HG03571 (cell line): Measurements from ENCODE around the gene DST.
"Not testable (repeated sequence)": the region's sequence is repeated elsewhere in the genome, so short reads cannot be mapped to it uniquely, and the experiment has no call there.

Experiments used
- ATAC-seq: cut with Tn5 transposase; IDR thresholded peaks from one replicate; pipeline ENCODE4 v1.9.1; 2021; ENCODE audit not compliant: unreplicated experiment

The DST gene

DNA sequence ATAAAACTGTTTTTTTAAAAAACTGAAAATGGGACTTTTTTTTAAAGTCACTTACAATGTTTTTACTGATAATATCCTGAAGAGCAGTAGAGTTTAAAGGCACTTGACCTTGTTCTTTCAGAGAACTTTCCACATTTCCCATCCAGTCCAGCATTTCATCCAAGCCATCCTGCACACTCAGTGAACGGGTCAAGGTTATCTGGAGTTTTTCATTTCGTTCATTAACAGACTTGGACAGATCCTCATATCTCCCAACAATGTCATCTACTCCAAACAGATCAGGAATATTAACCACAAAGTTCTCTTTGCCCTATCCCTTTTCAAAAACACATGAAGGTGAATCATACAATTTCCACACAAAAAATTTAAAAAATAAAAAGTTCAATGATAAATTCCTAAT lies 69.1 kb downstream of the DST start:
- no peak for ATAC-seq

DNA sequence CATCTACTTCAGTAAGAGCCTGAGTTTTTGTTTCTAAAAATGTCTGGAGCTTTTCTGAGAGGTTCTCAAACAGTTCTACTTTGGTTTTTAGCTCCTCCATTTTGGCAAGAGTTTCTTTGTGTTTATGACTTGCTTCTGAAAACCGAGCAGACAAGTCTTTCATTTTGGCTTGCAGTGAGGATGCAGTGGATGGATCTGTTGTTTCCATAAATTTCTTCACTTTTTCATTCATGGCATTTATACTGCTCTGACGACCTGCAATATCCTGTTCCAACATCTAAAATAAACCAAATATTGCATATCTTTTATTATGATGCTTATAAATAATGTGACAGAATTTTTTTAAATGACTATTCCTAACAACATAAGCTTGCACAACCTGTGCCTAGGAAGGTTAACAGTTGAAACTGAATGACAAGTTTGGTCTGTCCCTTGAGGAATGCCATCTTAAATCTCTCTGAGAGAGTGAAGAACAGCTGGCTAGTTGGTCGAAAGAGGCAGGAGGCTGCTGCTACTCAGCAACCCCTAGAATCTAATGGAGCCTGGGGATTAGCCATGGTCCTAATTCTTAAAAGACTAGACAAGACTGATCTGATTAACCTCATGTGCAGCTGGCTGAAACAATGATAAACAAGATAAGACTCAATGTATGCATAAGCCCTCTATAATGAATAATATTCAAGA lies 69.8 kb downstream of the DST start:
- ATAC-seq: no peak

DNA sequence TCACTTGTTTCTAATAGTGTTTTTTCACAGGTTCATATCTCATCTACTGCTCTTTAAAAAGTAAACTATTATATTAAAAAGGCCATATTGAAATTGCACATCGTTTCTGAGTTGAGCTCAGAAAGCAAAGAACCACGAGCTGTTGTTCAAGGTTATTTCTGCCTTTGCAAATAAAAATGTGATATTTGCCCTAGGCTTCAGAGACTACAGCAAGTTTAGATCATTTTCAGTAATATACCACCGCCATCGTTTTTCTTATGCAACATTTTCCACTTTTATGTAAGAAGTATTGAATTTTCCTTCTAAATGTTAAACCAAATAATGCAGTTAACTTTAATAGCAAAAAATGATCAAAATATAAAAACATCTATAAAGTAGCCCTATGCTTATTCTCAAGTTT lies 71.1 kb downstream of the DST start:
- ATAC-seq: no peak

DNA sequence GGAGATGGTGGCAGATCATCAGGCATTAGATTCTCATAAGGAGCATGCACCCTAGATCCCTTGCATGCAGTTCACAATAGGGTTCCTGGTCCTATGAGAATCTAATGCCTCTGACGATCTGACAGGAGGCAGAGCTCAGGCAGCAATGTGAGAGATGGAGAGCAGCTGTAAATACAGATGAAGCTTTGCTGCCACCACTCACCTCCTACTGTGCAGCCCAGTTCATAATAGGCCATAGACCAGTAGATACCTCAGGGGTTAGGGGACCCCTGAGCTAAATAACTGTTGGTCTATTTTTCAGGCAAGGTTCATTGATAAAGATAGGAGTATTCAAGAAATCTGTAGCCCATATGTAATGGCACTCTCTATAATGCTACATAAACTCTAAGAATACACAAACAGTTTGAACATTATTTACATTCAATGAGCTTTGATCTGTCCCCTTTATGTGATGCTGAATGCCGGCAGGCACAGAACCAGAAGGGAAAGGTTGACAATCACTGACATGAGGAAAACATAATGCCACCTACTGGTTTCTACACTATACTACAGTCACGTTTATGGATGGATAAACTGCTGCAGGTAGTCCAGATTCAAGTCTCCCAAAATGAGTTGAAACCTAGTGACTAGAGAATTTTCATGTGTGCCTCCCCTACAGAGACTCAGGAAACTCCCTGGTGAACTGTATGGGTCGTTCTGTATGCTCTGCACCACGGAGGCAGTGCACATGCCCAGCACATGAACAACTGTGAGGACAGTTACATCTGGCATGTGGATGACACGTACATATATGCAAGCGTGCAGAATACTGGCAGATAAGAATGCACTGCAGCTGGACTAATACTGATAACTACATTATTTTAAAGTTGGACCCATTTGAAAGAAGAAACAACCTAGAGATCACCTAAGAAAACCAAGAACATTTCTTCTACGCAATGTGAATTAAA lies 72.0 kb downstream of the DST start:
- ATAC-seq: peak; percentile 74

DNA sequence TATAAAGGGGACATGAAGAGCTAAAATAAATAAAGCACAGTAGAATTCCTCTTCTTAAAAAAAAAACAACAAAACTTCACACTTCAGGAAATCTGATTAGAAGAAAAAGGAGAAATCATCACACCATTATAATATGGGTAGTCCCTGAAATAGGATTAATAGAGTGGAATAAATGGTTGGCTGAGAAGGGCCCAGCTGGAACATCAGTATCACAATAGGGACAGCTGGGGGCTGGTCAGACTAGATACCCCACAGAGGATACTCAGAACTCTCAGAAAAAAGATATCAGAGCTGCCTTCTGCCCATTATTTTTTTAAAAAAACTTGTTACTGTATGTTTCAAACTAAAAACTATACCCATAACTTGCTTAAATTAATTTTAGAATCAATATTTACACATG lies 75.2 kb downstream of the DST start:
- ATAC-seq: no peak

DNA sequence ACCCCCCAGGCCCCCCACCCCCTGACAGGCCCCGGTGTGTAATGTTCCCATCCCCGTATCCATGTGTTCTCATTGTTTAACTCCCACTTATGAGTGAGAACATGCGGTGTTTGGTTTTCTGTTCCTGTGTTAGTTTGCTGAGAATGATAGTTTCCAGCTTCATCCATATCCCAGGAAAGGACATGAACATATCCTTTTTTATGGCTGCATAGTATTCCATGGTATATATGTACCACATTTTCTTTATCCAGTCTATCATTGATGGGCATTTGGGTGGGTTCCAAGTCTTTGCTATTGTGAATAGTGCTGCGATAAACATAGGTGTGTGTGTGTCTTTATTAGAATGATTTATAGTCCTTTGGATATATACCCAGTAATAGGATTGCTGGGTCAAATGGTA lies 80.0 kb downstream of the DST start:
- not testable (repeated sequence) for ATAC-seq

DNA sequence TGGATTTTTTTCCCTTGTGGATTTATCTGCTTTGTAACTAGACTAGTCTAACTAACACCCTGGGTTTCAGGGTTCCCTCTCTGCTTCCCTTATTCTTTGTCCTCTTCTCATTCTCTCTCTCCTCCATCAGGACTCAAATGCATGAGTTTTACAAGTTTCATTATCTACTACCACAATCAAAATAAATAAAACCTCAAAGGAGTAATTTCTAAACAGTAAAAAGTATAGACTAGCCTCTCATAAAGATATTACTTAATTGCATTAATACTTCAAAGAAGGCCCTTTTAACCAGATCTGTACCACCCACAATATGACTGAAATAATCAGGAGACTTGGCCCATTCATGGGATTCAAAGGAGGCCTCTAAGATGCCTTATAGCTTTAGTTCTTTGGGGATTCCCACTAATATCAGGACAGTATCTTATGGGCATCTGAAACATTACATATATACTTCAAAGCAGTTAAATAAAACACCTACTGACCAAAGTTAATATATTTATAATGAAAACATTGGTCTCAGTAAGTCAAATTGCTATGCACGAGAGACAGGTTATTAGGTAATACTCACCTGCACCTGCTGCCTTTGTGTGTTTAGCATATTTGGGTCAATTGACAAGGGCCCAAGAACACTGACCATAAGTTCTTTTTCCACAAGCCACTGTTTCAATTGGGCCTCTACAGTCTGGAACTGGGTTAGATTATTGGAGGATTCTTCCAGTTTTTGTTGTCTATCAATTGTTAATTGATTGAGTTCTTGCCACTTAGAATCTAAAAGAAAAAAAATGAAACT lies 85.7 kb downstream of the DST start:
- no peak for ATAC-seq

DNA sequence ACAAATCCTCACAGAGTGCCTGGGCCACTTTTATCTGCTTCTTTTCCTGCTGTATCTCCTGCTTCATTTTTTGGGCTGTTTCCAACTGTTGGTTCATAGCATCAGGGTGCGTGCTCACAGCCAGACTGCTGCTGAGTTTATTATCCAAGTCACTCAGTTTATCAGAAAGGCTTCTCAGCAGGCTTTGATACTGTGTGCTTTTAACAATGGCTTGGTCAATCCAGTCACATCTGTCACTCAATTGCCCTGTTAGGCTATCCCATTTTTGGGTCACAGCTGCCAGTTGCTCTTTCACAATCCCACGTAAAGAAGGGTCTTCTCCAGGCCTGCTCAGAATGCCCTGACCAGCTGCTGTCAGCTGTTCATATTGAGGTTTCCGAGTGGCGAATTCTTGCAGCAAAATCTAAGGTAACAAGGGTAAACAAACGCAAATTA lies 87.2 kb downstream of the DST start:
- no peak for ATAC-seq

DNA sequence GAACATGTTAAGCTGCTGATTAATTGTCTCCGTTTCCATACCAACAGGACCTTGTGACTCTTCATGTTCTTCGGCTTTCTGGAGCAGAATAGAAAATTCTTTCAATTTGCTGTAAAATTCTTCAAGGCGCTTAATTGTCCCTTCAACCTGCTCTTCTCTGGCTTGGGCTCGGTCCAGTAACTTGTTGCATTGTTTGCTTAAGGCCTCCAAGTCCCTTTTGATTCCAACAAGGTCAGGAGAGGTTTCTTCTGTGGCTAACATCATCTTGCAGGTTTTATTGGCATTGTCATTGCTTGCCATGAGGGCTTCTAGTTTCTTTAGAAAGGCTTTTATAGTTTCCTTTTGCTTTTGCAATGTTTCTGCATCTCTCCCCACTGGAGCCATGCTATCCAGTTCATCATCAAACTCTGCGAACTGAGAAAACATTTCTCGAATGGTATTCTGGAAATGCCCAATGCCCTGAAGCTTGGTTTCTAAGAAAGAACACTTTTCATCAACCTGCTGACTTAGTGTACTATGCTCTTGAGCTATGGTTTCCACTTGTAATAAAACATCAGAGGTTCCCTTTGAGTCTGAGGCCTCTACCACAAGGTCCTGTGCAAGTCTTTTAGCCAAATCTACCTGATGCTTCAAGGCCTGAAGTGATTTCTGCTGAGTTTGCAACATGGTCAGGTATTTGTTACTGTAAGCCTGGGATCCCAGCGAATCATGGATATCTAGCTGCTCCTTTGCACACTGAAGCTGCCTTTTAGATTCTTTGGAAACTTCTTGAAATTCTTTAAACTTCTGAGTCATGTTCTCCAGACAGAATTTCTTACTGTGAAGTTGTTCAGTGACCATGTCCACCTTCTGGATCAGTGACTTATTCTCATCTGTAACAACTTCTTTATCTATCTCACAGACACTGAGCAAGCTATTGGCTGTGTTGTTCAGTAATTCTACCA lies 90.2 kb downstream of the DST start:
- ATAC-seq: no peak

DNA sequence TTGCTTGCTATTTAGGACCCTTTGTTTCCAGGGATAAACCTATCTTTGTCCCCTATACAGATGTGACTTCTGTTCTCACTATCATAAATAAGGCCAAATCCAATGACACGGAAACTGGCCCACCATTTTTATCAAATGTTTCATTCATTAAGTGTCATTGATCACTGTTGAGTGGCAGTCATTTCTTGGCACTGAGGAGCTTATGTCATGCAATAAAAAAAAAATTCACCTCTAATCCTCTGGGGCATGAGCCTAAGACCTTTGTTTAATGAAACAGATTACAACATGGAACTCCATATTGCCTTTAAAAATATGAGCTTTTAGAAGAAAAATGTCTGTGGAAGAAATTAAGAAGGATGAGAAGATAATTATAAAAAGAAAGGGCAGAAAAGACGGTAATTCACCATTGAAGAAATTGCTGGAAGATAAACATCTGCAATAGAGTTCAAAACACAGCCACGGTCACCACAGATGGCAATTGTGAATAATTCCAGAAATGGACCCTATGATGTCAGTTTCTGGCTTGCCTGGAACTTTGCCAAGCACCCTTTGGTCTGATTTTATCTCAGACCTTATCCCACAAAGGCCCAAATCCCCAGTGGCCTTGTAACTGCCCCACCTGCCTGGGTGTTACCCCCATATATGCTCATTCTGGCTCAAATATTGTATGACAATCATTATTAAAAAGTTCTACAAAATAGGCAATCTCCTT lies 91.1 kb downstream of the DST start:
- ATAC-seq: no peak

DNA sequence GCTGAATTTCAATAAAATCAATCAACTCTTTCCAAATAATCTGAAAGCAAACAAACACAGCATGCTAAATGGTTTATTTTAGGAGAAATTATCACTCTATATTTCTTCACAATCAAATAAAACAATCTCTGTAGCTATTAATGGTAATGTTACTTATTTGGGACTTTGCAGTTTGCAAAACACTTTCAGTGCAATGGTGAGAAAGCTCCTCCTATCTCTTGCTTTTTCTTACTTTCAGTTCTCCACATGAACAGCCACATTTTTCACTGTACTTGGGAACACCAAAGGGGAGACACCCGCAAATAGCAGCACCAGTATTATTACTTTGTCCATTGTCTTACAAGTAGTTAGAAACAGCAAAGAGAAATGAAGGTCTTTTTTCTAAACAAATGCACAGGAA lies 92.4 kb downstream of the DST start:
- ATAC-seq: no peak

DNA sequence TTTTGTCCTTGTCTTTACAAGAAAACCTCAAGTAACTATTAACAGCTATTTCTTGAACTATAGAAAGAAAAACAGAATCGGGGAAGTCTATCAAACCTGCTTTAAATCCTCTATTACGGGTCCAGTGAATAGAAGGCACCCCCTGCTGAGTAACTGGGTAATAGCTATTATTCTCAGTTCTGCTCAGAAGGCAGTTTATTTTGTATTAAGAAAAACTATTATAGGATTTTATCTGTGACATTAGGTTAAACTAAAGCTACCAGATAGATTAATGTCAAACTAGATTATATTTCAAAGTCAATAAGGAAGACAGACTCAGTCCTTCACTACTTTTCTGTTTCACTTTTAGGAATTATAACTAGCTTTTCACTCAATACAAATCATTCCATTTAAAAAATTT lies 93.7 kb downstream of the DST start:
- ATAC-seq: no peak

DNA sequence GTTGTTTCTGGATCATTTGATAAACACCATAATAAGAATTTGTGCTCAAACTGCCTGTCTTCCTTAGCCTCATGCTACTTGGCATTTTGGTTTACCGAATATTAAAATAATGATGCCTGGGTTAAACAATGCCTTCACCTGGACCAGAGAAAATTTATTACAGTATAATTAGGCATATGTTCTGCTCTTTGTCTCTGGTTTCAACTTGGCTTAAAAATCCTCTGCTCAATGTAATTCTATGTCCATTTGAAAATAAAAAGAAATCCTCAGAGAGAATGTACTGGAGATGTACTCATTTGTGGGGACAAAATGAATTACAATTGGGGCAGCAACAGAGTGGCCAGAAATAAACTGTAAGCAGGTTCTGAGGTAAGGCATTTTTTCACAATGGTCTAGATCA lies 95.0 kb downstream of the DST start:
- ATAC-seq: no peak

DNA sequence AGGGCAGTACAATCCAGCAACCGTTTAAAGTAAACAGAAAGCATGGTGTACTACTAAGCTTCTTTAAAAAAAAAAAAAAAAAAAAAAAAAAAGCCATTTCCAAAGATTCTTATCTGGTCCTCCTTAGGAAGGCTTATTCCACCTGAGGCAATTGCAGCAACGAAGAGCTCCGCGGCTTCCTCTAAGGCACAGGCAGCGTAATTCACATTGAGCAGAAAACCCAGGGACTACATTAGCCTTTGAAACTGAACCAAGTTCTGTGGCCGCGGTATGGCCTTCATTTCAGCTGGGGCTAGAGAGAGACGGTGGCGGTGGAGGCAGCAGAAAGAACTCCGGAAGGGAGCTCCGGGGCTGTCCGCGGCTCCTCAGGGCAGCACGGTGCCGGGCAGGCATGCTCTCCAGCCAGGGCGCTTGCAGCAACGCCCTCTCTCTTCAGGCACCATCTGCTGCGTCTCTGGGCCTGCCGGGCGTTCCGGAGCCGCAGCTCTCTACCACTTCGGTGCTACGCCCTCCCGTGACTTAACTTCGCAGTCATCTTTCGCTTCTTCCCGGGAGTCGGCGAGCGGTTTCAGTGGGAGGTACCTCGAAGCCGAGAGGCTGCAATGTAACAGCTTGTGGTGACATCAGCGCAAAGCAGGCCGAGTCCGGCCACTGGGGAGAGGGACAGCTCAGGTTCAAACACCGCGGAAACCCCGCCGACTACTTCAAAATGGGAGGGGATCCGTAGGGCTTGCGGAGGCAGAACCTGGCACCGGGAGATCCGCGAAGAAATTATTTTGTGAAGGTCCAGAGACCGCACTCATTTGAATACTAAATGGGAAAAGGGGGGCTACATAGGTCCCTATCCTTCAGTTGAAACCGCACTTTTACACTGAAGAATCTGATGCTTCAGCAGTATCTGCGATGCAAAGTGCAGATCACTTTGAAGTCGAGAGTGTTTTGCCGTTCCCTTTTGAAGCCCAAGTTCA lies 100.0 kb downstream of the DST start:
- ATAC-seq: peak; percentile 95

DNA sequence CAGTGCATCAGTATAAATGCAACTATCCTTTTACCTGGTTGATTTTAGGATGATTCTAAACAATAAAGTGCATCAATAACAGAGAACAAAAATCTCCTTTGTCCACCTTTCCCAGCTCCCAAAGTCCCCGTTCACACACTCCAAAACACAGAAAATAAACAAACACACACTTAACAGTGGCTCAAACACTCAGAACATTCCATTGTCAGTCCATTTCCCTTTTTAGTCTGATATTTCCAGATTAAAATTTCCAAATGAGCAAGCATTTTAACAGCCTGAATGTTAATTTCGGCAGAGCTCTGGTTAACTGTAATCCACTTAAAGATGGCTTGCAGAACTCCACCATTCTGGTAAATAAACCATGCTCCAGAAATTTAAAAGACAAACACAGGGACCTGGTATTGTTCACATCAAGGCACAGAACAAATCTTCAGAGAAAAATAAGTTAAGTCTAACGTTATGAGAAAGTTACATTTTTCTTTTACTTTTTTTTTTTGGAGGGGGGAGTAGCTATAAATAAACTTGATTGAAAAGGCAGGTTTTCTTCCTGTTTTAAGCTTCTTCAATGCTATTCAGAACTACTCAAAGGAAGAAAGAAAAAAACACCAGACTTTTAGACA lies 100.8 kb downstream of the DST start:
- no peak for ATAC-seq

DNA sequence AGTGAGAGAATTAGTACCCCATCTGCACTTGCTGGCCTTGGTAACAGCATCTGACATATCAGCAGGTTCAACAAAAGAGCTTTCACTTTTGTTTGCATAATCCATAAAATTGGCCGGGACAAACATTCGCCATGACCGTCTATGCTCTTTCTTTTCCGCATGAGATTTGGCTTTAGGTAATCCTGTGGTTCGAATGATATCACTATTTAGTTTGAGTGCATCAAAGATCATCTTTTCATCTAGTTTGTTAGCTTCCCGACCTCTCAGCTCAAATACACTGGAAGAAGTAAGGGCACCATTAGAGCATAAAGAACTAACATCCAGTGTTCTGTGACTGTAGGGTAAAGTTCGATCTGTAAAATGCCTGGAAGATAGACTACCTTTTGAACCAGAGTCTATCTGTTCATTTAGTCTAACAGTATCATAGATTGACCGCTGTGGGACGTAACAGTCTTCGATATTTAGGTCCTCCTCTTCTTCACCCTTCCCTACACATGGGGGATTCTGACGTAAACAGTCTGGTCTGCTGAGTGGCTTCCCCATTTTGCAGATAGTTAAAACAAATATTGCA lies 101.6 kb downstream of the DST start:
- ATAC-seq: no peak

DNA sequence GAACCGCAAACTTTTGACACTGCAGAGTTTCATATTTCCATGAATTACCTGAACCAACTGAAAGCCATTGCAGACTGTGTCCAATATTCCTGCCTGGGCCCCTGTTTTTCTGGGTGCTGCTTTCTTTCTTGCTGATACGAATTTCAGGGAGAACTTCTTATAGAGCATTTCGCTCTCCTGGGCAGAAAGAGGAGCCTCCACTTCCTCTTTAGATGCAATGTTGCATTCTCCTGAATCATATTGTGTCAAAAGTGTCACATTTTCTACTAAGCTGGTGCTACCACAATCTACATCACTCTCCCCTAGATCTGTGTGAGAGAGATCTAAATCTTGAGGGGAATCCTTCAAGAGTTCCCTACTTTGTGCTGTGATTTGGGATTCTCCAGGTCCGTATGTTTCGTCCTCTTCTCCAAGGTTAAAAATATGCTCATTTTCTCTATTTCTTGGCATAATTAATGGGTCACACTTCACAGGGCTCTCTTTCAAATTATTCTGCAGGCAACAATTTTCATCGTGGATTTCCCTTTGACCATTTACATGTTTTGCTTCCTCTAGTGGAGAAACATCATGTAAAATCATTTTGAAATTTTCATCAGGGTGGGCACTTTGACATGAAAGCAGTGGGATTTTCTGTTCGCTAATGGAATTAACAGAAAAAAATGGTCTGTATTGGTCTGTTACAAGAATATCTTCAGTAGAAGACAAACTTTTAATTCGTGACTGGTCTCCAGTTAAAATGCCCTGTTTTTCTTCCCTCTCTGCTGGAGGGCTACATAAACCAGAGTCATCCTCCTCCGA lies 102.3 kb downstream of the DST start:
- no peak for ATAC-seq
